HG03280 (cell line): ENCODE measurements around the gene CD109.
"Not testable (repeated sequence)": the region's sequence is repeated elsewhere in the genome, so short reads cannot be mapped to it uniquely, and the experiment has no call there.

Source experiments
- ATAC-seq: cut with Tn5 transposase; IDR thresholded peaks from one replicate; pipeline ENCODE4 v1.9.1; 2021; ENCODE audit warnings: mild to moderate bottlenecking, moderate library complexity; ENCODE audit not compliant: unreplicated experiment

Gene CD109

DNA sequence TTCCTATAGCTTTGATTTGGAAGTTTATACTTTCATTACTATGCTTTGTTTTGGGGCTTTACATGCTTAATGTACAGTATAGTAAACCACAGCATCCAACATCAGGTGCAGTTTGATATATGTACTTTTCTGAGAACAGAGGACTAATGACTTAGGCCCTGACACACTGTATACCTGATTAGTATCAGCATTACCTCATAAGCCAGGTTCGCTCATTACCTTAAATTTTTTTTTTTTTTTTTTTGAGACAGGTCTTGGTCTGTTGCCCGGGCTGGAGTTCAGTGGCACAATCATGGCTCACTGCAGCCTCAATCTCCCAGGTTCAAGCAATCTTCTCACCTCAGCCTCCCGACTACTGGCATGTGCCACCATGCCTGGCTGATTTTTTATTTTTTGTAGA, 28.4 kb downstream of the CD109 start:
- ATAC-seq, result no peak

DNA sequence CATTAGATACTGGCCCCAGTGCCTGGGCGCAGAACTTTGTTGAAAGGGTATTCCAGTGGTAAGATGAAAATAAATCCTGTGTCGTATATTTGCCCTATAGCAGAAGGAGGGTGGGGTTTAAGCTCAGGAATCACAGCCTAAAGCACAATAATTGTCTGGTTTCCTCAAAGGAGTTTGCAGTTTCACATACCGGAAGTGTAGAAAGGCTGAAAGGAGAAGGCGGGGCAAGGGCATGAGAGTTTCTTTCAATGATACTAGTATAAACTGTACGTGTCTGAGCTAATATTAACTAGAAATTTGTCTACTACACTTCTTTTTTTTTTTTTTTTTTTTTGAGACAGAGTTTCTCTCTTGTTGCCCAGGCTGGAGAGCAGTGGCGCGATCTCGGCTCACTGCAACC, 29.2 kb downstream of the CD109 start:
- not testable (repeated sequence) for ATAC-seq

DNA sequence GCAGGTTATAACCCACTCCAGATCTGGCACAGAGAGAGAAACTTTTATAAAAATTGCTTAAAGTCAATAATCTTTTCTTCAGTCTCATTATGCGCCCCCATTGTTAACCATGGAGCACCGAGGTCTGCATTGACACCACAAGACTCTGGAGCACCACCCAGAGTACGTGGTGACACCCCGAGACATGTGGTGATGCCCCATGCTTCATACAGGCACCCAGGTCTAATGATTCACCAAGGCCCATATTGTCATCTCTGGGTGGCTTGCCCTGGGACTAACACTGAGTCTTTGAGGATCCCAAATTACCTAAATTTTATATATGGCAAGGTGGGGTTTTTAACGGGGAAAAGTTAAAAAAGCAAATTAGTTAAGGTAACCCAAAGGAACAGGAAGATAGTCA, 31.1 kb downstream of the CD109 start:
- no peak for ATAC-seq

DNA sequence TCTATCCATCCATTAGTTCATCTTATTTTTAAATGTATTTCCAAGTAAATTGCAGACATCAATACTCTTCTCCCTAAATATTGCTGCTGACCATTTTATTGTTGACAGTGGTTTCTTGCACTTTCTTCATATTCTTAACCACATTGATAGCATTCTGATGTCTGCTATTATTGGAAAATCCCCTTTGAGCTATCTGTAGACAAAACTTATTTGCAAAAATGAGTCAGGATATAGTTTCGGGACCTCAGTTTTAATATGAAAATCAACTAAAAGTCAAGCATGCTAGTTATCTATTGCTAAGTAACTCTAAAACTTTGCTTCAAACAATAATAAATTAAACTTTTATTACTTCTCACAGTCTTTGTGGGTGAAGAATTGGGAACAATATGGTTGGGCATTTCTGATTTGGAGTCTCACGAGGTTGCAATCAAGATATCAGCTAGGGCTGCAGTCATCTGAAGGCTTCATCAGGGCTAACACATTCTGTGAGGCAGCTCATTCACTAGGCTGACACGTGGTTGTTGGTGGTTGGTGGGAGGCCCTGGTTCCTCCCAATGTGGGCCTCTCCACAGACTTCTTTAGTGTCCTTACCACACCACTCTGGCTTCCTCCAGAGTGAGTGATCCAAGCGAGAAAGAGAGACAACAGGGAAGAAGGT, 32.7 kb downstream of the CD109 start:
- ATAC-seq, result peak; percentile 43

DNA sequence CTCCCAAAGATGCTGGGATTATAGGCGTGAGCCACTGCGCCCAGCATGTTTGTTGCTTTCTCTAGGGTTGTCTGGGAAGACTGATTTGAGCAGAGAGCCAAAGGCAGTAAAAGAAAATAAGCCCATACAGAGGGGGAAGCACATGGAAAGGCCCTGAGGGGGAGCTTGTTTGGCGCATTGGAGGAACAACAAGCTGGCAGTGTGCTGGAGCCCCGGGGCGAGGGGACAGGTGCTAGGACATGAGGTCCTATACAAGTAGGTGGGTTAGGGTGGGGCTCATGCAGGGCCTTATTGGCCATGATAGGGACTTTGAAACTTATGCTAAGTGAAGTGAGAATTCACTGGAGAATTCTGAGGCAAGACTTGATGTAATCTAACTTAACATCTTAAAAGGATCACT, 35.3 kb downstream of the CD109 start:
- no peak for ATAC-seq

DNA sequence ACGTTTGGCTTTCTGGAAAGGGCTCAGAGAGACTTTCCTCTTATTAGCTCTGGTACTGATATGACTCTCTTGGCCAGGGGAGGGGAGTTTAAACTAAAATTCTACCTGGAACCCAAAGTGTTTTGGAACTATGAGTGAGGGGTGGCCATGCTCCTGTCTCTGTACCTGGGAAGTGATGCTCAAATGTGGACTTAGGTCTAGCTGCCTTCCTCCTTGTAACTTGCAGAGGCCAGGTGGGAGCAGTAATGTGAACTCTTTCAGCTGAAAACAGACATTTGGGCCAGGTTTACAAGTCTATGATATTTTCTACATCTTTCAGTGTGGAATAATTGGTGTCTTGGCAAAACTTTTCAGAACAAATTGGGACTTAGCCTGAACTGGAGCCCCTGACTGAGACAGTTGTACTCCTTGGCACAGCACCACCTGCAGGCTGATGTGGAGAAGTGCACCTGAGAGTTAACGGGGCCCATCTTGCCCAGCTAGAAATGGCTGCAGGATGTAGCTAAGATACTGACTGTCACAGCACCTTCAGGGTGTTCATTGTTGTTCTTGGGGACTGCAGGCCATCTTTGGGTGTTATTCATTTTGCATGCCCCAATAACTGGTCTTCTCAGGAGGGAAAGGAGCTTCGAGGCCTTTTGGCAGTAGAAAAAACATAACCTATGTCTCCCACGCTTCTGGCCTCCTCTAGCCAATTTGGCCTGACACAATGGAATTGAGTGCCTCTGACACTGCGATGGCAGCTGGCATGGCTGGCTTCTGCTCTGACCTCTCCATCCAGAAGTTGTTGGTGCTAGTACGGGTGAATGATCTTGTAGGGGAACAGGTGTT, 37.1 kb downstream of the CD109 start:
- ATAC-seq, result peak; percentile 88

DNA sequence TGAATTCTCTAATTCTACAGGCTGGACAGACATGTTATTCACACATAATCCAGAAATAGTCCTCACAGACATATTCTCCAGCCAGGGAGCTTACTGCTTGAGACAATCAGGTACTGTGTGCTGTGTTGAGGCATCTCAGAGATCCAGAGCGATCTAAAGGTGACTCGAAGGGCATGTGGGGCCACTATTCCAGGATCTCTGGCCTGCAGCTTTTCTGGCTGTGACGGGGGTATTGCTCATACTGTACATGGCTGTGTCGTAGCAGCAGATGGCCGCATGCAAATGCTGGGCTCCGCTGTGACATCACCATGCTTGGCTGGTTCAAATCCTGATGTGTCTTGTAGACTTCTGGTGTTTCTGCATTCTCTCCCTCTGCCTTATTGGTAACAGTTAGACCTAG, 37.8 kb downstream of the CD109 start:
- no peak for ATAC-seq

DNA sequence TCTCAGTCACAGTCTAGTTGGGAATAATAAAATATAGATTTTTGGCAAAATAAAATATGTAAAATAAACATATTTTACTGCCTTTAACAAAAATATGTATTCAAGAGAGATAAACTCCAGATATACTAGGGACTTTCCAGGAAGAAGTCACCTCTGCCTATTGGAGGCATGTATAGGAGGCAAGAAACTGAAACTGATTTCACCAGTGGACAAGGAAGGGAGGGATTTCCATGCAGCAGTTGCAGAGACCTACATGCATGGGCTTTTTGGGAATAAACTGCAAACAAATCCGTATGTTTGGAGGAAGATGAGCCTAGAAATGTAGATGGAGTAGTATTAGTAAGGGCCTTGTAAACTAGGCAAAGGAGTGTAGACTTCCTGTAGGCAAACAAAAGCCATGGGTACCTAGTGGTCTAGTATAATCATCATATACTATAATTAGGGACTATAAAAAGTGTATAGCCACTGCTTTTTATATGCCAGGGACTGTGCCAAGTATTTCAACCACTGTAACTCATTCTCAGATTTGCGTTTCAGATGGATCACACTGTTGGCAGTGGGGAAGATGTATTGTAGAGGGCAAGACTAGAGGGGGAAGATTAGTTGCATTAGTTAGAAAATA, 38.9 kb downstream of the CD109 start:
- ATAC-seq, result no peak

DNA sequence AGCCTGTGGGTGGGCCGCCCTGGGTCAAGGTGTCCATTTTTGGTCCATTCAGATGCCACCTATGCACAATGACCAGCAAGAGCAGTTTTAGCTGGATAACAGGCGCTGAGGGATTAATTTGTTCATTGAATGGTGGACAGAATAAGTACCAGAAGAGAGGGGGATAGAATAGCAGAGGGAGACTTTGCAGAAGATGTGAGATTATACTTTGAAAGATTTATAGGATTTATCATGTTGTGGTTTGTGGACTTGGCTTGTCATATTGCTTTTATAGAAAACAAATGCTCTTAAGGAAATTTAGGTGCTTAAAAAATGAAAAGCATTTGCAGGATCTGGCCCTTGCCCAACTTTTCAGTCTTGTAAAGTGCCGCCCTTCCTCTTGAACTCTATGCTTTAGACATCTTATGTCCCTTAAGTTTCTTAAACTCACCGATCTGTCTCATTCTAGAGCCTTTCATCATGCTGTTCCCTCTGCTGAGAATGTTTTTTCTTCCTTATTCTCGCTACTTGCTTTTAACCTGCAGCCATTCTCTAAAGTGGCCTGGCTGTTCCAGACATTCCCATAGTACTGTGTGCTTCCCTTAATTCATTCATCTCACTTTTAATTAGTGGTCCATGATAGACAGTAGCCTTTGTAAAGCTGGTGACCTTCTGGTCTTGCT, 42.5 kb downstream of the CD109 start:
- ATAC-seq, result no peak

DNA sequence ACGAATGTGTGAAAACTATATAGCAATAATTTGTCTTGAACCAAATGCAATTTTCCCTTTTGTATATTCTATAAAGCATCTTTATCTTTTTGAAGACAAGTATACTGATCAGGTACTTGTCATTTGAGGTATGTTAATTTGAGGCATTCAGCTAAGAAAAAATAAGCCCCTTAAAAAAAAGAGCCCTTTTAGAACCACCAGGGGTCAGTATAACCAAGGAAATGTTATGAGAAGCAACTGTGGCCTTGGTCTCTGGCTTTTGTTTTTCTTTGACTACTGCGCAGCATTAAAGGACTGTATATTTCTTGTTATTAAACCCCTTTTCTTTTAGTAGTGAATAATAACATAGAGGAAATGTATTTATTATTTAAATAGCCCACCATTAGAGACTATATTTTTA, 43.1 kb downstream of the CD109 start:
- peak; percentile 82 for ATAC-seq

DNA sequence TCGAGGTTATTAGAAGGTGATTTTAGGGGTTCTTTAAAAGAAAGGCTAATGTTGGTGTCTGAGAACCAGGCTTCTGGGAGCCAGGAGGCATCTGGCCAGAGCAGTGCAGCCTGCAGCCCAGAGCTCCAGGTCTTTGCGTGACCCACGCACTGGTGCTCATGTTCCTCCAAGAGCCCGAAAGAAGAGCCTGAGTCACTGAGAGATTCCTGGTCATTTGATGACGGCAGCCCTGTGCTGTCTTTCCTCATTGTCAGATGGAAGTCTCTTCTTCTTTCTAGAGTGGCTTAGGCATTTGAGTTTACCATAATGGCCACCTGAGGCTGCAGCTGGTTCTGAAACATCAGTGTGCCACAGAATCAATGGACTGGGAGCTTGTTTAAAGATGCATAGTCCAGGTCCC, 46.4 kb downstream of the CD109 start:
- ATAC-seq, result no peak

DNA sequence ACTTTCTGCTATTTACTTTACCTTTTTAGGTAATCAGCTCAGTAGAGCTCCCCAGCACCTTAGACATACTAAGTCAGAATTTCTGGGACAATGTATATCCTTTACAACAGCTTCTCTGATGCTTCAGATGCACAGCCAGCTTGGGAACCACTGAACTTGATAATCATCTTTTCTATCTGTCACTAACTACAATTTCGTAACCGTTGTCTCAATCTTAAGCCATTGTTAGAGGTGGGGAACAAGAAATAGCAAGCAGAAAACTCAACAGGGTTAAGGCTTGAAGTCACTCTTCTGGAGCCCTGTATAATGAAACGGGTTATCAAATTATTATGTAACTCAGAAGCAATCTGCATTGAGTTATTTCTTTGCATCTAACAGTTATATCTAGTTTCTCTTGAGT, 47.1 kb downstream of the CD109 start:
- ATAC-seq, result no peak

DNA sequence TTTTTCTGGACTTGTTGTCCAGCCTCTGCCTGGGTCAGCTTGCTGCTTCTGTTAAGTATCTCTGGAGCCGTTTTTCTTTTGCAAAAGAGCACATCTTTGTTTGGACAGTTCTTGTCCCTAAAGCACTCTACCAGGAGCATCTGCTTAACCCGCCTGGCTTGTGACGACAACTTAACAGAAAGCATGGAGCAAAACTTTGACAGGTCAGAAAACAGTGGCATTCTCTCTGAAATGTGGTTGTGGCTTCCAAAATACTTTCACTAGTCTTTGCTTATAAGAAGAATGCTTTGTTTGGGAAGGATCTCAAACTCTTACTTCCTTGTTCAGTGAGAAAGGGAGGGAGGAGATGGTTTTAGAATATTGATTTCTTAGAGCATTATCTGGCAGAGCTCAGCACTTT, 47.6 kb downstream of the CD109 start:
- ATAC-seq, result no peak

DNA sequence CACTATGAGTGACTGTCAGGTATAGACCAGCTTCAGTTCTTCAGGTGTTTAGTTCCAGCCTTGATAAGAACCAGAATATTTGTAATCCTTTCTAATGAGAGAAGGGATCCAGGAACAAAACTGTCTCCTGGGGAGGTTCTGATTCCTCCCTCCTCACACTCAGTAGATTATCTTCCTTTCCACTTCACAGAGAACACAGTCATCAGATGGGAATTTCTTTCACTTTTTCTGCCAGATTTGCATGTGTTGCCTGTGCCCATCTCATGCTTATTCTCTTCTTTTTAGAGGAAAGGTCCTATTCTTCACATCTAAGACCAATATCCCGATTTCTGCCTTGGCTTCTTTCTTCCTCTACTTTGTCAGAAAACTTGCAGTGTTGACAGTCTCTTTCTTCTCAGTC, 50.8 kb downstream of the CD109 start:
- no peak for ATAC-seq

DNA sequence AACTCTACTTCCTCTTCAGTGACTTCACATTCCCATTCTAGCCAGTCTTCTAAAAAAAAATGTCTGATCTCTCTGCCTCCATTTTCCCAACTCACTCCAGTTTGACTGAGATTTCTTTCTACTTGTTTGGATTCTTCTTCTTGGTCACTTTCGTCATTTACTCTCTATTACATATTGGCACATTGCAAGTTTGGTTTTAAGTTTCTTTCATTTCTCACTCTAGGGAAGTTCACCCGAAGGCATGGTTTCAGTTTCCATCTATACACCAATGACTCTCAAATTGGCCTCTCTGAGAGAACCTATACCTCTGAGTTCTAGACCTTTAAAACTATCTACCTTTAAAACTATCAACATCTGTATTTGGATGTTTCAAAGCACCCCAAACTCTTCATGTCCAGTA, 51.3 kb downstream of the CD109 start:
- ATAC-seq, result peak; percentile 97

DNA sequence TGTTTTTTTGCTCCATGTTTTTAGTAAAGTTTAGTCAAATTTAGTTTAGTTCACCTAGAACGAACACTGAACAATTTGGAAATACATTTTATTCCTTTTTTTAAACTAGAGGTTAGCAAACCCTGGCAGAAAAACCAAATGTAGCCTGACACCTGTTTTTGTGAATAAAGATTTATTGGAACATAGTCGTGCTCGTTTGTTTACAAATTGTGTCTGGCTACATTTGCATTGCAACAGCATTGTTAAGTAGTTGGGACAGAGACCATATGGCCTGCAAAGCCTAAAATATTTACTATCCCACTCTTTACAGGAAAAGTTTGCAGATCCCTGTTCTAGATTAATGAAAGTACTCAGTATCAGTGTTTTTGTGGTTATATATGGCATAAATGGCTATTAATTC, 56.9 kb downstream of the CD109 start:
- ATAC-seq, result no peak

DNA sequence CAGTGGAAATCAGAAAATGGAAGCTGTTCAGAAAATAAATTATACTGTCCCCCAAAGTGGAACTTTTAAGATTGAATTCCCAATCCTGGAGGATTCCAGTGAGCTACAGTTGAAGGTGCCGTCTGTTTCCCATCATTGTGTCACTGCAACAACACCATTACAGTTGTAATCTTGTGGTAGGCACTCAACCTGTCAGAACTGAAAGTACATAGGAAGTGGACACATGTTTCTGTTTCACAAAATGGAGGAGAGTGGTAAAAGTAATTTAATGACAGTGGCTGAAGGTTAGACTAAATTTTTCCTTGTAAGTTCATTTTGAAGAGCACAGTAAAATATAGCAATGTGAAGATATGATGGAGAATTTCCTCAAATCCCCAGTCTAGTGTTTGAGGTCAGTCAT, 70.0 kb downstream of the CD109 start:
- ATAC-seq, result peak; percentile 51

DNA sequence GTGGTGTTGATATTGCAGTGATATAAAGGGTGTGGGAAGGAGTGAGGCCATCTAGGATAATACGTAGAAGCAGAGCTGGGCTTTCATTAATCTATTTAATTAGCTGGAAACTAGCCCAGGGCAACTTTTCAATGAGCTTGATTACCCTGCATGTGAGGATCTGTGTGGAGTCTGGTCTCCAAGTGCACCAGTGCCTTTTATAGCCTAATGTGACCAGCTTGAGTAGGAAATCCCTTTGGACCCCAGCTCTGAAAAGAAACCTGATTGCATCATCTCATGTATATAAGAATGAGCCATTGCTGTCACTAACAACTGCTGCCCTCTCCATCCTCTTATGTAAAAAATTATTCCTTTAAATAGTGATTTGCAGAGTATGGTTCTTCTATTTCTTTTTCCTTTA, 72.6 kb downstream of the CD109 start:
- no peak for ATAC-seq

DNA sequence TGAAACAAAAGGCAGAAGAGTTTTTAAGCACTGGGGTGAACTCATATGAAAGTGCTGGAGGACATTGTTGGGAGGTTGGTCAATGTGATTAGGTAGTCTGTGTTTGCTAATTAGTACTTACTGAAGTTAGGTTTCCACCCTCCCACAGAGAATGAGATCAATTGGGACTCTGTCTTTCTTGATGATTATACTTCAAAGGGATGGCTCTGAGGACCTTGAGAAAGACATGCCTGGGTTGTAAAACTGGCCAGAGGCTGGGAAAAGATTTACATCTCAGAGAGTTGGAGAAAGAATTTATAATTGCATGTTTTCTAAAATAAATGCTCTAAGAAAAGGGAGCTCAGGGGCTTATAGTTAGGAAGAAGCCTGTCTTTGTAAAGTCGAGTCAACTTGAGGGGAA, 74.0 kb downstream of the CD109 start:
- no peak for ATAC-seq

DNA sequence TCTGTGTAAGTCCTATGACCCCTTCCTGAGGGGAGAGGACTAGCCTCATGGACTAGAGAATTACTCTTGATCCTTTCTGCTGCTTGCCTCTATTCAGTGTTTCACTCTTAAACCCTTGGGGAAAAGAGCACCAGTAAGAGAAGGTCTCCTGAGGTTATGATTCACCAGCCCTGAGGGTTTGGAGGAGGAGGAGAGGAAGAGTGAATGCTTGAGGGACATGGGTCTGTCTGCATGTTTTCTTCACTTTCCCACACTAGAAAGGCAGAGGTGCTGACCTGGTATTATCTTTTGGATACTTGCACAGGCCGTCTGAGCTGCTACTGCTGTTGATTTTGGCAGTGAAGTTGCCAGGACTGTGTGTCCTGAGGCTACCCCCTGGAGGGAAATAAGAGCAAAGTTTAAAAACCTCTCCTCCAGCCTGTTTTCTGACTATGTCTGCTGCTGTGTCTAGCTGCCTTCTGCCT, 78.3 kb downstream of the CD109 start:
- ATAC-seq, result no peak

DNA sequence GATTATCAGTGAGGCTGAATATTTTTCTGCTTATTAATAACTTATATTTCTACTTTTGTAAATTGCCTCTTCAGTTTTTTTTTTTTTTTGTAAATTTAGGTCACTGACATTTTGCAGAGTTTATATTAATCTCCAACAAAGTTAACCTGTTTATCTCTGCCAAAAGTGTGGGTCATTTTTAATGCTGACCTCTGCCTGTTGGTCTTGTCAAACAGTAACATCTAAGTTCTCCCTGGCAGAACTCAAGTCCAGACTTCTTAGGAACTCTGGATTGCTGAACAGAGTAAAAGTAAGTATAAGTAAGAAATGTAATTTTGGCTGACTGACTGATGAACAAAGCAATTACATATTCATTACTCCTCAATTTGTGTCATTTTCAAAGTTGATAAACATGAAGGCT, 83.9 kb downstream of the CD109 start:
- no peak for ATAC-seq

DNA sequence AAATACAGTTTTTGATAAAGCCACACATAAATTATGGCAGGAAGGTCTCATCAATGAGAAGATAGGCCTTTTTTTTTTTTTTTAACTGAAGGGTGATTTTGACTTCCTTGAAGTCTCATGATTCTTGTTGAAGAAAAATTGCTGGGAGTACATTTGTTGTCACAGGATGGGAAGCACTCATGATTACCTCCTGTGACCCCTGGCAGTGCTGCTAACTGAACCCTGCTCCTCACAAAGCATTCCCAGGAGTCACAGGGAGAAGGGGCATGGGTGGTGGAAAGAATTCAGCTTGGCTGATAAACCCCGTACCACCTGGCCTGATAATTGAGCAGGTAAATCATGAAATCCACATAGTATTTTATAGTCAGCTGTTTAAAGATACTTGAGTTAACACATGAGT, 86.9 kb downstream of the CD109 start:
- no peak for ATAC-seq
